ENCODE measurements around the gene CCDC9.

DNA sequence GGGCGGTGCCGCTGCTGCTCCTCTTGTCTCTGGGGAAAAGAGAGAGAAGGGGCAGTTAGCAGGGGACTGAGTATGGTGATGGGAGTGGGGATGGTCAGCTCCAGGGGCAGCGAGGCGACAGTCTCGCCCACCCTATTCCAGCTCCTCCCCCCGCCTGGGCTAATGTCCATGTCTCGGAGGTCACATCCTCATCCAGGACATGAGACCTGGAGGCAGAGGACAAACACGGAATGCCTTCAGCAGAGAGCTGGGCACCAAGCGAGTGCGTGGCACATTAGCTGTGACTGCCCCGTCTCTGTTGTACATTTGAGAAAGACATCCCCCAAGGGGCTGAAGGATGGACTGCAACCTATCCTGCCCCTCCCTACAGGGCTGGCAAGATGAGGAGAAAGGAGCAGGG lies 34.4 kb upstream of the CCDC9 start:
- TF ChIP-seq CTCF (IDR thresholded peaks at IDR 0.05; ENCODE audit: low read depth, low read length) (no peak), POLR2A (IDR thresholded peaks at IDR 0.05; ENCODE audit: extremely low read depth, insufficient read length) (no peak)
- TF ChIP-seq, protein P1, sequence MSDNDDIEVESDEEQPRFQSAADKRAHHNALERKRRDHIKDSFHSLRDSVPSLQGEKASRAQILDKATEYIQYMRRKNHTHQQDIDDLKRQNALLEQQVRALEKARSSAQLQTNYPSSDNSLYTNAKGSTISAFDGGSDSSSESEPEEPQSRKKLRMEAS (IDR thresholded peaks at IDR 0.05; ENCODE audit: low read depth, low read length): no peak

Measured in NB4 (cell line).